HG03135 (cell line): ENCODE measurements around the gene XRCC6.
"Not testable (repeated sequence)": the region's sequence is repeated elsewhere in the genome, so short reads cannot be mapped to it uniquely, and the experiment has no call there.

ENCODE experiments used
- ATAC-seq: cut with Tn5 transposase; IDR thresholded peaks from one replicate; pipeline ENCODE4 v1.9.1; 2021; ENCODE audit warnings: mild to moderate bottlenecking, moderate library complexity; ENCODE audit not compliant: unreplicated experiment

XRCC6 gene

GRCh38 chr22:41648432-41648831 is 27.3 kb downstream of the XRCC6 start:
- ATAC-seq: no peak

- ATAC-seq: no peak
These were observed 29.1 kb downstream of the XRCC6 start for GRCh38 chr22:41650229-41650628.

GRCh38 chr22:41650821-41651220 is 29.7 kb downstream of the XRCC6 start:
- ATAC-seq: no peak

GRCh38 chr22:41654322-41654721 is 33.2 kb downstream of the XRCC6 start:
- ATAC-seq: no peak

- no peak for ATAC-seq
These were observed 35.5 kb downstream of the XRCC6 start for GRCh38 chr22:41656556-41656955.

- ATAC-seq: no peak
These were observed 36.6 kb downstream of the XRCC6 start for GRCh38 chr22:41657709-41658108.

GRCh38 chr22:41658869-41659268 is 37.8 kb downstream of the XRCC6 start:
- no peak for ATAC-seq

GRCh38 chr22:41659941-41660340 is 38.8 kb downstream of the XRCC6 start:
- ATAC-seq: no peak

GRCh38 chr22:41660416-41660815 is 39.3 kb downstream of the XRCC6 start:
- no peak for ATAC-seq

GRCh38 chr22:41661088-41661487 is 40.0 kb downstream of the XRCC6 start:
- no peak for ATAC-seq

GRCh38 chr22:41661713-41662112 is 40.6 kb downstream of the XRCC6 start:
- ATAC-seq: no peak

- not testable (repeated sequence) for ATAC-seq
These were observed 42.5 kb downstream of the XRCC6 start for GRCh38 chr22:41663594-41663993.

GRCh38 chr22:41664490-41664889 is 43.4 kb downstream of the XRCC6 start:
- ATAC-seq: no peak

- no peak for ATAC-seq
These were observed 43.9 kb downstream of the XRCC6 start for GRCh38 chr22:41664951-41665350.

- ATAC-seq: no peak
These were observed 48.1 kb downstream of the XRCC6 start for GRCh38 chr22:41668971-41669911.

- not testable (repeated sequence) for ATAC-seq
These were observed 51.0 kb downstream of the XRCC6 start for GRCh38 chr22:41672096-41672495.

- ATAC-seq: no peak
These were observed 51.9 kb downstream of the XRCC6 start for GRCh38 chr22:41672780-41673509.

GRCh38 chr22:41674846-41675340 is 53.8 kb downstream of the XRCC6 start:
- ATAC-seq: no peak

GRCh38 chr22:41676134-41676533 is 55.0 kb downstream of the XRCC6 start:
- ATAC-seq: no peak

- ATAC-seq: no peak
These were observed 60.5 kb downstream of the XRCC6 start for GRCh38 chr22:41681616-41682015.

GRCh38 chr22:41682033-41682807 is 61.1 kb downstream of the XRCC6 start:
- peak; percentile 83 for ATAC-seq
